GM19372 (cell line): ENCODE data around the gene WDR27.

Source experiments
- ATAC-seq: cut with Tn5 transposase; IDR thresholded peaks from one replicate; pipeline ENCODE4 v1.9.1; 2021; ENCODE audit warnings: mild to moderate bottlenecking, low read depth, moderate library complexity; ENCODE audit not compliant: unreplicated experiment

The WDR27 gene

DNA sequence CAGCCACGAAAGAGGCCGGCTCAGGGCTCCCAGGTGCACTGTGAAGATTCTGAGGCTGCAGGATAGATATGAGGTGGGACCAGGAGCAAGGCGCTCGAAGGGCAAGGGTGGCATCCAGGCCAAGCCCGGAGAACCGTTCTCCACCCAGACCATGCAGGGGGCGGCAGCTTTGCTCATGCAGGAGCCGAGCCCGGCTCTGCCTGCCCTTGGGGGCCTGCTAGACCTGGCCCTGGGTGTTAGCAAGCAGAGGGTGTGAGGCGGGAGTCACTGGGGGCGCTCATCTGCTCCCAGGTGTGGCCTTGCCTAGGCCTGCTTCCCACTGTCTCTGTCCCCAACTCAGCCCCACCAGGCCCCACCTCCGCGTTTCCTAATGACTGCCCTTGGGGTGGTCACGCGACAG lies 59.4 kb downstream of the WDR27 start:
- ATAC-seq = no peak

DNA sequence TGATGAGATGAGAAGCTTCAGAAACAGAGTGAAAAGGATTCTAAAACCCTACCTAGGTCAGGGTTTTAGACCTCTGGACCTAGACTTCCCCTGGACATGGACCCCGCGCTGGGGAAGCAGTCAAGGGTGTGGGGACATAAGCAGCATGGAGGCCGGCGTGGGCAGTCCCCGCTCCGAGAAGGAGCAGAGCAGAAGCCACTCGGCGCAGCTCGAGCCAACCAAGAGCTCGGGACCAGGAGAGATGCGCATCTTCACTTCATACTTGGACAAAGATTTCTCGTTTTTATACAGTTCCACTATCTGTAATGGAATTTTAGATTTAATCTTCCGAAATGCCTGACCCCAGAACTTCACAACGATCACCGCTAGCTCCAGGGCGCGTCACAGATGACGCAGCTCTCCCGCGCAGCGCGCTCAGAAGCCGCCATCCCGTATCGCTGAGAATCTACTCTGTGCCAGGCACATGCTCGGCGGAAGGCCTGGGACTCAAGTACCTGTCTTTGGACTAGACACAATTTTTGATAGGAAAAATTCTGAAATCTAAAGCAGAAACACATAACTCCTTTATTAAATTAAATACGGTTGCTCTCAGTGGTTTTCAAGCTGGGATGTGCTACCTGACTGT lies 60.3 kb downstream of the WDR27 start:
- no peak for ATAC-seq

- no peak for ATAC-seq
Measured at GRCh38 chr6:169640983-169641382, 60.8 kb downstream of the WDR27 start.

DNA sequence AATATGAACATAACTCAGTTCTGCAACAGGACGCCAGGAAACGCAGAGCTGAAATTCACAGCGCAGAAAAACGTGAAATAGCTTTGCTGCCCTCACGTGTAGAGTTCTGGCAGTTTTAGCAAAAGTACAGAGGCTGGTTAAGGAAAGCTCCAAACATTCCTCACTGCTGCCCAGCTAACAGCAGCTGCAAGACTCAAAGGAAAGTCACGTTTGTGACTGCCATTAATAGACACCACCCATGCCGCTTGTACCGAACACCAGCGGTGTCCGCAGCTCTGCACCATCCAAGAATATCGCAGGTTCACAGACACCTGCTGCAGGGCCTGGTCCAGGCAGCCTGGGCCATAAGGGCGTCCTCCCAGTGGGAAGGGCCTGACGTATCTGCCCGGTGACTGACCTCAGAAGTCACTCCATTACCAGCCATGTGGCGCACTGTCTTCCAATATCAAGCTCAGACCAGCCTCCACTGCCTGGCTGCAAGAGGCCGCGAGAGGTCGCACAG lies 61.4 kb downstream of the WDR27 start:
- no peak for ATAC-seq

GRCh38 chr6:169639653-169640278 lies 62.1 kb downstream of the WDR27 start:
- ATAC-seq = no peak

- ATAC-seq = no peak
Measured at GRCh38 chr6:169638915-169639314, 62.9 kb downstream of the WDR27 start.

- no peak for ATAC-seq
Measured at GRCh38 chr6:169638388-169638787, 63.4 kb downstream of the WDR27 start.

DNA sequence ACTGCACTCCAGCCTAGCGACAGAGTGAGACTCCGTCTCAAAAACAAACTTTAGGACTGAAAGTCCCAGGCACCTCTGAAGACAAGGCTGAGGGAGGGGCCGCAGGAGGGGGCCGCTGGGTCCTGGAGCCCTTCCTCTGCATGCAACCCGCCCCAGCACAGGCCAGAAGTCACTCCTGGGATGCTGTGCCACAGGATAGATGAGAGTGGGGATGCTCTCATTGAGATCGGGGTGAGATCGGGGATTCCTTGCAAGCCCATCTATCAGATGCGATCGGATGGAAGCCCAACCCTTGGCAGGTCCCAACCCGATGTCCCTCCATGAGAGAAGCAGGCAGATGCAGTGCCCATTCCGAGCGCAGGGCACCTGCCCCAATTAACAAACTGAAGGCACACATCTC lies 66.5 kb downstream of the WDR27 start:
- ATAC-seq = no peak

GRCh38 chr6:169632841-169633240 lies 69.0 kb downstream of the WDR27 start:
- no peak for ATAC-seq

DNA sequence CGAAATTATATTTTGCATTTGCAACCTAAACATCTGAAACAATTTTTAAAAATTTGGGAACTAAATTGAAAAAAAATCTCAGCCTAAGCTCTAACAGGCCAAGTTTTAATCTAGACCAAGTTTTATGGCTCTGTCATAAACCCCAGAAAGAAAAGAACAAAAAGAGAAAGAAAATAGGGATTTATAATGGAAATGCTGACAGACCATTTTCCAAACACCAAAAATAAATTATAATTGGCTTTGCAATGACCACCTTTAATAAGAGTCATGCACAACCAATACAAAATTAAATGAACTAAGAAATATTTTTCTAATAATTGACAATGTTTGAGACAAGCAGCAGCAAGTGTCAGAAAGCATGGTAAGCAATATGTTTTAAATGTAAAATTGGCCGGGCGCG lies 72.6 kb downstream of the WDR27 start:
- ATAC-seq = no peak

- no peak for ATAC-seq
Measured at GRCh38 chr6:169627736-169628607, 73.9 kb downstream of the WDR27 start.

DNA sequence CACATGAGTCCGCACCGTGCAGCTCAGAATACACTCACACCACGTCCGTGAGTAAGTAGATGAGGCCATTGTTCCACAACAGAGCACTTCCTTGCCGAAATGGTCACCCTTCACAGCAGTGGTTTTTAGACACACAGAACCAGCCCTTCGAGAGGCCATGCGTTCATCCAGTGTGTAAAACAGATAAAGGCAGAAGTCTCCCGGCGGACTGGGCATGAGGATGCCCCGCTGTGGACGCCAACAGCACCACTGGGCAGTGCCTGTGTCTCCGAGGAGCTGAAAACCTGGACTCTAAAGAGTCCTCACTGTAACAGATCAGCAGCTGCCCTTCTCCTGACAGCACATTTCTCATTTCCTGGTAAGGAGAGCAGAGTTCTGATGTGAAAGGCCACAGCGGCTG lies 75.2 kb downstream of the WDR27 start:
- ATAC-seq = no peak

DNA sequence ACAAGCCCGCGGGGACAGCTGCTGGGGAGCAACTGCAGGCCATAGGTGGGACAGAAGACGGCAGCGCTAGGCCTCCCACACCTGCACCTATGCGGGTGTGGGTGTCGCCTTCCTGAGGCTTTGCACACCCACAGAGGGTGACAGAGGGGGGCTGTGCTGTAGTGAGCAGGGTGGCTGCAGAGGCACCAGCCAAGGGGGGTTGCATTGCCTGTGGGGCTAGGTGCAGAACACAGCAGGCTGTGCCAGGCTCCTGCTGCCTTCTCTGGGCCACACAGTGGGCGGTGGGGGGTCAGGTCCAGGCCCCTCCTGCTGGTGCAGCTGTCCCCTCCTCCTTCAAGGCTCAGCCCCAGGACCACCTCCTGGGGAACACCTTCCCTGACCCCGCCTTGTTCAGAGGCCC lies 75.7 kb downstream of the WDR27 start:
- no peak for ATAC-seq

GRCh38 chr6:169625376-169625775 lies 76.5 kb downstream of the WDR27 start:
- no peak for ATAC-seq

GRCh38 chr6:169624785-169625184 lies 77.0 kb downstream of the WDR27 start:
- ATAC-seq = no peak

DNA sequence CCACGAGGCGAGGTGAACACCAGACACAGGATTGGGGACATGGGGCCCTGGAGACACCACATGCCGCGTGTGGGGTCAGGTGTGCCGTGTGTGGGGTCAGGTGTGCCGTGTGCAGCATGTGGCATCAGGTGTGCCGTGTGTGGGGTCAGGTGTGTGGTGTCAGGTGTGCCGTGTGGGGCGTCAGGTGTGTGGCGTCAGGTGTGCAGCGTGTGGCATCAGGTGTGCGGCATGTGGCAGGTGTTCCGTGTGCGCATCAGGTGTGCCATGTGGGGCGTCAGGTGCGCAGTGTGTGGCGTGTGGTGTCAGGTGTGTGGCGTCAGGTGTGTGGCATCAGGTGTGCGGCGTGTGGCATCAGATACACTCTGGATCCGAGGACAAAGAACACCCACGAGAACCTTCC lies 77.9 kb downstream of the WDR27 start:
- no peak for ATAC-seq

DNA sequence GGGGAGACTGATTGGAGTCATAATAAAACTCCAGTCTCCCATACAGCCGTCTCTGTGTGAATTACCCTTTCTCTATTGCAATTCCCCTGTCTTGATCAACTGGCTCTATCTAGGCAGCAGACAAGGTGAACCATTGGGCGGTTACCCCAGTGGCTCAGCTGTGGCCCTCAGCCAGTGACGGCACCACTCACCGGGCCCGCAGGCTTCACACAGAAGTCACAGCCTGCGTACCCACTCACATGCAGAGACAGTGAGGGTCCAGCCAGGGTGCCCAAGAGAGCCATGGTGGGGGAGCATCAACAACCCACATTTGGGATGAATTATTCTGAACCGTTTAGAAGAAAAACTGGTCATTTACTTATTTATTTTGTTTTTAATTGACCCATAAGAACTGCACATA lies 78.5 kb downstream of the WDR27 start:
- no peak for ATAC-seq

DNA sequence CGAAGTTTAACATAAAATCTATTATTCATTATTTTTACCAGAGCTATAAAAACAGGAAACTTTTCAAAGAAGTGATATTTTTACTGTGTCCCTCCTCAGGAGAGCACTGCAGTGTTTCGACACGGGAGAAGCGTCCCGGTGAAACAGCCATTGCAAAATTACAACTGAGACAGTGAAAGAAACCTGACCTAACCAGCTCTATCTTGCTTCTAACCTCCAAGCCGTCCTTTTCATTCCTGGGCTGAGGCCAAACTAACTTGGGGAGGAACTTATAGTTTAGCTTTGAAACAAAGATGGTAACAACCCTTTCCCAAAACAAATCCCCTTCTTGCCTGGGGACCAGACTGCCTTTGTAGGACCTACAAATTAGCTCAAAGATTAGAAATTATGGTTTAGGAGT lies 79.2 kb downstream of the WDR27 start:
- no peak for ATAC-seq

- no peak for ATAC-seq
Measured at GRCh38 chr6:169621311-169621710, 80.5 kb downstream of the WDR27 start.

DNA sequence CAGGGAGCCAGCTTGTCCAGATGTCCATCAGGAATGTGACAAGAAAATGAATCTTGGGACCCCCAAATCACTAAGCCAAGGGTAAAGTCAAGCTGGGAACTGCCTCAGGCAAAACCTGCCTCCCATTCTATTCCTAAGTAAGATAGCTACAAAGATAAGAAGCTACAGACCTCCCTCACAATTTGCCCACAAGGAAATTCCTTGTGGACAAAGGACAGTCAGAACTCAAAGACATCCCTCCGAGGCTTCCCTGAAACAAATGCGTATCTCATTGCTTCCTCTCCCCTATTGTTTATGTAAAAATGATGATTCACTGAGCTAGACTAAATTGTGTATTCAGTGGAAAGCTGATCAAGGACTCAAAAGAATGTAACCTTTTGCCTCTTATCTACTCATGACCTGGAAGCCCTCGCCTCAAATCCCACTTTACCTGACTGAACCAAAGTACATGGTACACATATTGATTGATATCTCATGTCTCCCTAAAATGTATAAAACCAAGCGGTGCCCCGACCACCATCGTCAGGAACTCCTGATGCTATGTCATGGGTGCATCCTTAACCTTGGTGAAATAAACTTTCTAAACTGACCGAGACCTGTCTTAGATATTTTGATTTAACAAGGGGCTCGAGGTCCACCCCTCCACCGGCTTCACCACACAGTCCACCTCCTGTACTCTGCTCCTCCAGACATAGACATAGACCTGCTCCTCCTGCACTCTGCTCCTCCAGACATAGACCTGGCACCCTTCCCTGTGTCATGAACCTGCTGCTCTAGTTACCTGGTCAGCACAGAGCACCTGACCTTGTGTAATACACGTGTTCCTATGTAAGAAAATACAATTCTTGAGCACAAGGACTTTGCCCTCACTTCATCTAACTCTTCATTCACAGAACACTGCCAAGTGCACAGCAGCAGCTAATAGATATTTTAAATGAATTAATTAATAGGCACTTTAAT lies 81.4 kb downstream of the WDR27 start:
- no peak for ATAC-seq
